ENCODE results near the gene PCSK1. TPM values are rescaled to one million over a fixed set of nuclear protein-coding genes. Genes with fewer than 3 reads are reported as not detected.

PCSK1 gene
- total RNA-seq = not detected

DNA sequence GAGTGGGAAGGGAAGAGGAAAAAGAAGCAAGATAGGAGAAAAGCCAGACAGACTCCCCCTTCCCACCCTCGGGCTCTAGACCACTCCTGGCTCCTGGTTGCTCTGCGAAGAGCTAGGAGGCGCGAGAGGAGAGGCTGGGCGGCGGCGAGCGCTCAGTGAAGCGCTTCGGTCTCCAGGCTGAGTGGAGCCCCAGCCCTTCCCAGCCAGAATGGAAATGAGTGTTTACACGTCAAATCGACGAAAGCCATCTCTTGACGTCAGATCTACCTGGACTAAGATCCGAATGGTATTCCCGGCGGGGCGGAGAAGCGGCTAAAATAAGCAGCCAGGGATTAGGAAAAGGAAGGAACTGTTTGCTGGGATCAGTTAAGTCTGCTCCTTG lies at the start of gene PCSK1:
Gene PCSK1 (minus strand): TSS at position 183 of the 382 bp plus-strand sequence. CDS start 206 bp downstream, outside the sequence.
- DNase-seq (ENCODE audit: low spot score) (no peak), ATAC-seq (no peak)
- Mint-ChIP-seq H3K4me1 (ENCODE audit: low read depth in 2 of 2) (no peaks in the 10 kb centered on the region), H3K27me3 (peaks cover 46 to 67% of the 10 kb centered on the region in 2 donors), H3K4me3 (no peak within 1 kb of the TSS), H3K36me3 (peaks cover 13% of the 10 kb centered on the region), H3K27ac (no peak within 1 kb of the TSS), H3K9me3 (no peaks in the 10 kb centered on the region)

DNA sequence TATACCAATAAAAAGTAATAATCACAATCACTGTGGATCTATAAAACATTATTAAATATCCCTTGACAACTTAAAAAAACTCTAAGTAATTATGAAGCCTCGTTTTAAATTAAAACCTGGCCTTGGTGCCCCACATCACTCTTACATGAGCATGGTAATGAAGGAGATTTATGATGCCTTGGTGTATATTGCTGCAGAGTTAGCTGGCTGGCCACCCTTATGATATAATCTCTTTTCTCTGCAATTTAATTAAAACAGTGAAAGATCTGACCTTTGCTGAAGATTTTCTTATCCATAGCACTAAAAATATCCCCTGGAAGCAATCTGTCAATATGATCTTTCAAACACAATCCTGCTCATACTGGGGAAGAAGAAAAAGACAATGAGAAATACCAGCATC lies 48.8 kb upstream of the PCSK1 start:
- H3K27me3 Mint-ChIP-seq = peaks cover 11 to 22% of the 10 kb centered on the region in 2 donors
- DNase-seq (ENCODE audit: low spot score) (no peak), ATAC-seq (no peak)
- no peaks in the 10 kb centered on the region for H3K36me3 Mint-ChIP-seq
- no peaks in the 10 kb centered on the region for H3K4me1 Mint-ChIP-seq (ENCODE audit: low read depth in 2 of 2)
- no peak overlapping the region for H3K27ac Mint-ChIP-seq
- no peaks in the 10 kb centered on the region for H3K9me3 Mint-ChIP-seq
- no peak overlapping the region for H3K4me3 Mint-ChIP-seq

DNA sequence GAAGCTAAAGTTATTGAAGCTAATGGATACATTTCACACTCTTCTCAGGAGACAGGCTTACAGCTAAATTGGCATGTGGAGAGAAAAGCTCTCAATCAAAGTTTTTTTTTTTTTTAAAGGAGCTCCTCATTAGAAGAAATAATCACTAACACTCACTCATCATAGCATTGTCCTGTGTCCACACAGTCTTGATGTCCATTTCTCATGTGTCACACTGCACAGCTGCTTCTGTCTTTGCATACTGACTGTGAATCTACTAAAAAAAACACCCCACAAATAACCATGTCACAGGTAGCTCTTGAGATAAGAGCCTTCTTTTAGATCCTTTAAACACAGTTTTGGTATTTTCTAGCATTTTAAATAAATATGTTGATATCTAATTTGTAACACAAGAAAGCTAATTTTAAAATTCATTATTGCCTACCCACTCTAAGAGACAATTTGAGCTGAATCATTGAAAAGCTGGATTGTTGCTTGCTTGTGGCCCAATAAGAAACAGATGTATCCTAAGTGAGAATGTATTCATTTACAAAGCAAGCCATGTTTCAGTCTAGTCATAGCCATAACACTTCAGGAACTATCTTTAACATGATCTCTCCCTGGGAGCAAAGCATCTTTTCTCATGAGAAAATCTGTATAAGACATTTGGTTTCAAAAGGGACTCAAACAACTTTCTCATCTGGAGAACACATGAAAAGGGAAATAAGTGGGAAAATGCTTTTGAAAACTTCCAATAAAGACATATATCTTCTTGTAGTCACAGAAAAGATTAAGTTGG lies 48.1 kb upstream of the PCSK1 start:
- Mint-ChIP-seq H3K4me3 (no peak overlapping the region), H3K36me3 (no peaks in the 10 kb centered on the region), H3K9me3 (no peaks in the 10 kb centered on the region), H3K27me3 (peaks cover 14 to 21% of the 10 kb centered on the region in 2 donors), H3K4me1 (ENCODE audit: low read depth in 2 of 2) (no peaks in the 10 kb centered on the region), H3K27ac (no peak overlapping the region)
- DNase-seq (ENCODE audit: low spot score) = no peak
- no peak for ATAC-seq

GRCh38 chr5:96478983-96479382 lies 45.9 kb upstream of the PCSK1 start:
- Mint-ChIP-seq H3K4me1 (ENCODE audit: low read depth in 2 of 2) (no peaks in the 10 kb centered on the region), H3K36me3 (no peaks in the 10 kb centered on the region), H3K9me3 (no peaks in the 10 kb centered on the region), H3K4me3 (no peak overlapping the region), H3K27me3 (peaks cover 6 to 7% of the 10 kb centered on the region in 2 donors), H3K27ac (no peak overlapping the region)
- DNase-seq (ENCODE audit: low spot score) = no peak
- no peak for ATAC-seq

- Mint-ChIP-seq H3K27me3 (peaks cover 13 to 18% of the 10 kb centered on the region in 2 donors), H3K9me3 (no peaks in the 10 kb centered on the region), H3K36me3 (no peaks in the 10 kb centered on the region), H3K4me1 (ENCODE audit: low read depth in 2 of 2) (no peaks in the 10 kb centered on the region), H3K27ac (no peak overlapping the region), H3K4me3 (no peak overlapping the region)
- DNase-seq (ENCODE audit: low spot score) (no peak), ATAC-seq (no peak)
These were observed 43.6 kb upstream of the PCSK1 start for GRCh38 chr5:96476654-96477053.

GRCh38 chr5:96474073-96474472 lies 41.0 kb upstream of the PCSK1 start:
- Mint-ChIP-seq H3K4me1 (ENCODE audit: low read depth in 2 of 2) (no peaks in the 10 kb centered on the region), H3K27me3 (peaks cover 18 to 20% of the 10 kb centered on the region in 2 donors), H3K9me3 (no peaks in the 10 kb centered on the region), H3K27ac (no peak overlapping the region), H3K36me3 (no peaks in the 10 kb centered on the region), H3K4me3 (no peak overlapping the region)
- DNase-seq (ENCODE audit: low spot score) (no peak), ATAC-seq (no peak)

GRCh38 chr5:96473155-96473554 lies 40.1 kb upstream of the PCSK1 start:
- H3K4me3 Mint-ChIP-seq = no peak overlapping the region
- no peaks in the 10 kb centered on the region for H3K36me3 Mint-ChIP-seq
- no peak overlapping the region for H3K27ac Mint-ChIP-seq
- H3K4me1 Mint-ChIP-seq (ENCODE audit: low read depth in 2 of 2) = no peaks in the 10 kb centered on the region
- H3K9me3 Mint-ChIP-seq = no peaks in the 10 kb centered on the region
- ATAC-seq (no peak), DNase-seq (ENCODE audit: low spot score) (no peak)
- H3K27me3 Mint-ChIP-seq = peaks cover 25 to 27% of the 10 kb centered on the region in 2 donors

DNA sequence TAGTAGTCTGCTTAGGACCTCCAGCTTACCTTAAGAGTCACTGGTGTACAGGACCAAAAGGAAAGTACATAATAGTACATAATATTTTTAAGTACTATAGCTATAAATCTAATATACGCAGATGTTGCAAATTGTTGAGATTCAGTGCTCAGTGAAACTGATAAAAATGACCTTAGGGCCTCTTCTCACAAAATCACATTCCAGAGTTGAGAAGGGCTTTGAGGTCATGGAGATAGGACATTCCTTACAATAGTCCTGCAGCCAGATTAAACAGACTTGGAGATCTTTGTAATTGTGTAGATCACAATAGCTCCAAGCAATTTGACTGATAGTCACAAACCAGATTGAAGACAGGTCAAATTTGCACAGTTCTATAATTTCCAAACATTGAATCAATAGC lies 37.7 kb upstream of the PCSK1 start:
- Mint-ChIP-seq H3K9me3 (peaks cover 3% of the 10 kb centered on the region), H3K27me3 (peaks cover 26 to 43% of the 10 kb centered on the region in 2 donors), H3K27ac (no peak overlapping the region), H3K4me1 (ENCODE audit: low read depth in 2 of 2) (no peaks in the 10 kb centered on the region), H3K4me3 (no peak overlapping the region), H3K36me3 (no peaks in the 10 kb centered on the region)
- DNase-seq (ENCODE audit: low spot score) = no peak
- no peak for ATAC-seq

GRCh38 chr5:96468956-96469355 lies 35.9 kb upstream of the PCSK1 start:
- Mint-ChIP-seq H3K27me3 (peaks cover 26 to 45% of the 10 kb centered on the region in 2 donors), H3K4me3 (no peak overlapping the region), H3K36me3 (no peaks in the 10 kb centered on the region), H3K4me1 (ENCODE audit: low read depth in 2 of 2) (no peaks in the 10 kb centered on the region), H3K9me3 (peaks cover 3% of the 10 kb centered on the region), H3K27ac (no peak overlapping the region)
- no peak for DNase-seq (ENCODE audit: low spot score)
- no peak for ATAC-seq

DNA sequence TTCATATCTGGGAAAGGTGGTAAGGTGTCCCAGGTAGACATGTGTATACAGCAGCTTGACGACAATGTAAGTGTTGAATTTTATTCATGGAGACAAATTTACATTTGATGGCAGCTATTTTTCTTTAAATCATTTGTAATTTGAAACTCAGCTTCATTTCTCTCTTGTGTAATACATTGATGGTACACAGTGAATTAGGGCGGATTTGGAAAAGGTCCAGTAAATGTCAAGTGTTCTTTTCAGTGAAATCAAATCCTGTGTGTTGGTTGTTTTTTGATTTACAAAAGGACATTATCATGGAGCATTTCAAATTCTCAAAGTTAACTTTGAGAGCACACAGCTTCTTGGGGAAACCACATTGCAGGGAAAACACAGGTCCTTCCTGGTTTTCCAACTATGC lies 30.0 kb upstream of the PCSK1 start:
- Mint-ChIP-seq H3K36me3 (no peaks in the 10 kb centered on the region), H3K4me3 (no peak overlapping the region), H3K9me3 (peaks cover 3% of the 10 kb centered on the region), H3K4me1 (ENCODE audit: low read depth in 2 of 2) (no peaks in the 10 kb centered on the region), H3K27ac (no peak overlapping the region), H3K27me3 (peaks cover 18 to 54% of the 10 kb centered on the region in 2 donors)
- no peak for DNase-seq (ENCODE audit: low spot score)
- no peak for ATAC-seq

DNA sequence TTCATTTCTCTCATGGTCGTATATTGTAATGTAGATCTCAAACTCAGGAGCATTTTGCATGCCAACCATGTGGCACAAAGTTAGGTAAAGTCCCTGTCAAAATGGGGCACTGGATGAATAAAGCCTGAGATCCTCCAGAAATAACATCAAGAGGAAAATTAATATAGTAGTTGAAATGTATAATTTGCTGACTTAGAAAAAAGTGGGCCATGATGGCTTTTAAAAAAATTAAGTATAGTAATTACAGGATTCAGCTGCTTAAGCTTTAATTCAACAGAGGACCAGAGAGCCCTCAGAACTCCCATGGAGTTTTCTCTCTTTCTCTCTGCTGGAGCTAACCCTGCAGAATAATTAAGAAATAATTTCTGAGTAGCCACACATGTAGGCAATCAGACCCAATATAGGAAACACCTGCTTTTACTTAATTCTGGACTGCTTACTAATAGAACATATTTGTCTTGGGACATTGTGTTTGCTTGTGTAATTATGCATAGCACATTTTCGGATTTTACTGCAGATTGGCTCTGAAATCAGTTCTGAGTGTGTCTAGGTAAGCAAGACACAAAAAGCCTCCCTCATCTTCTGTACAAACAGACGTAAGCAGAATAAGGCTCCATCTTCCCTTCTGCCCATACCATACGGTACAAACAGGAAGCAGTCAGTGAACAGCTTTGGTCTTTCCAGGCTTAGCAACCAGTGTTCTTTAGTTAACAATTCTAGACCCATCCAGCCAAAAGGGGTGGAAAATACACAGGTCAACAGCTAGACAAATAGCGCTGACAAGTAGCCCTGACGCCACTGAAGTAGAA lies 26.5 kb upstream of the PCSK1 start:
- DNase-seq (ENCODE audit: low spot score) (no peak), ATAC-seq (no peak)
- Mint-ChIP-seq H3K9me3 (peaks cover 8% of the 10 kb centered on the region), H3K4me1 (ENCODE audit: low read depth in 2 of 2) (peaks cover 0 to 6% of the 10 kb centered on the region in 2 donors), H3K4me3 (no peak overlapping the region), H3K27me3 (peaks cover 18 to 43% of the 10 kb centered on the region in 2 donors), H3K27ac (no peak overlapping the region), H3K36me3 (peaks cover 6% of the 10 kb centered on the region)

GRCh38 chr5:96458176-96458575 lies 25.1 kb upstream of the PCSK1 start:
- H3K27ac Mint-ChIP-seq = no peak overlapping the region
- peaks cover 14 to 33% of the 10 kb centered on the region in 2 donors for H3K27me3 Mint-ChIP-seq
- DNase-seq (ENCODE audit: low spot score) = no peak
- H3K4me3 Mint-ChIP-seq = no peak overlapping the region
- peaks cover 6% of the 10 kb centered on the region for H3K36me3 Mint-ChIP-seq
- peaks cover 8% of the 10 kb centered on the region for H3K9me3 Mint-ChIP-seq
- ATAC-seq = no peak
- H3K4me1 Mint-ChIP-seq (ENCODE audit: low read depth in 2 of 2) = peaks cover 0 to 6% of the 10 kb centered on the region in 2 donors

- Mint-ChIP-seq H3K9me3 (peaks cover 8% of the 10 kb centered on the region), H3K4me1 (ENCODE audit: low read depth in 2 of 2) (peaks cover 0 to 6% of the 10 kb centered on the region in 2 donors), H3K27me3 (peaks cover 13 to 24% of the 10 kb centered on the region in 2 donors), H3K27ac (no peak overlapping the region), H3K36me3 (peaks cover 6% of the 10 kb centered on the region), H3K4me3 (no peak overlapping the region)
- ATAC-seq (no peak), DNase-seq (ENCODE audit: low spot score) (no peak)
These were observed 22.7 kb upstream of the PCSK1 start for GRCh38 chr5:96455789-96456188.

GRCh38 chr5:96453394-96453793 lies 20.3 kb upstream of the PCSK1 start:
- peaks cover 0 to 6% of the 10 kb centered on the region in 2 donors for H3K4me1 Mint-ChIP-seq (ENCODE audit: low read depth in 2 of 2)
- H3K4me3 Mint-ChIP-seq = no peak overlapping the region
- ATAC-seq (no peak), DNase-seq (ENCODE audit: low spot score) (no peak)
- H3K27me3 Mint-ChIP-seq = peaks cover 18 to 33% of the 10 kb centered on the region in 2 donors
- peaks cover 6% of the 10 kb centered on the region for H3K36me3 Mint-ChIP-seq
- peaks cover 10% of the 10 kb centered on the region for H3K9me3 Mint-ChIP-seq
- no peak overlapping the region for H3K27ac Mint-ChIP-seq
